Putamen (tissue), 1 donor: Measurements from ENCODE around the gene AIG1.
"Not testable (repeated sequence)": the region's sequence is repeated elsewhere in the genome, so short reads cannot be mapped to it uniquely, and the experiment has no call there.

ENCODE experiments used
- DNase-seq: peaks from one replicate; pipeline ENCODE4 v3.0.0-alpha.2; 2016; ENCODE audit warnings: low spot score

Gene AIG1

DNA sequence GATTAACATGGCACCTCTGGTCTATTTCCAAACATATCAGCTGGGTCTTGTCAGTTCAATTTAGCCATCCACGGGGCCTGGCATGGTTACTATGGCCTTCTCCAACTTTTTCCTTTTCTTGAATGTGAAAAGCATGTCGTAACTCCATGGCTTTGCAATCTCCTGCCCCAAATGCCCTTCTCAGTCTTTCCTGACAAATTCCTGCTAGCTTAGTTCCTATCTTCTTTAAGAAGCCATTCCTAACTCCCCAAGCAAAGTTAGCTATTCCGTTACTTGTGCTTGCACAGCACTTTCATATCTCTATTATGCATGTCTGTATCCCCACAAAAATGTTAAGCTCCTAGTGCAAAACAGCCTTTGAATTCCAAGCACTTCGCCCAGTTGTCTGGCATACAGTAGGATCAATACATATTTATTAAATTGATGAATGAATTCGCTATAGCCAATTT is 105.6 kb downstream of the AIG1 start:
- DNase-seq = no peak

DNA sequence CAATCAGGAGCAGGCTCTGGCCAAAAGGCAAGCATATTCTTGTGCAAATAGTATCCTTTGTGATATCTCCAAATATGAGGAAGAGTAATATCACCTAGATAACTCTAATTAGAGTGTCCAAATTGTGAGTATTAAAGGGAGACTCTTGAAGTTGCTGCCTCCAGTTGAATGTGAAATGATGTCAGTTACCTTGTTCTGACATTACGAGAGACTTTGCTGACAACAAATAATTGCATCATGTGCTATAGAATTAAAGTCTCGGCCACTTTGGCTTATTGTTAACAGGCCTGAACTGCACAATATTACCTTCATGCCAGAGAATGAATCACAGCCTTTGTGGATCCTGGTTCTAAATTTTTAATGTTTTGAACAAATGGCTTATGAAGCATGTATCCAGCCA is 106.5 kb downstream of the AIG1 start:
- DNase-seq = no peak

DNA sequence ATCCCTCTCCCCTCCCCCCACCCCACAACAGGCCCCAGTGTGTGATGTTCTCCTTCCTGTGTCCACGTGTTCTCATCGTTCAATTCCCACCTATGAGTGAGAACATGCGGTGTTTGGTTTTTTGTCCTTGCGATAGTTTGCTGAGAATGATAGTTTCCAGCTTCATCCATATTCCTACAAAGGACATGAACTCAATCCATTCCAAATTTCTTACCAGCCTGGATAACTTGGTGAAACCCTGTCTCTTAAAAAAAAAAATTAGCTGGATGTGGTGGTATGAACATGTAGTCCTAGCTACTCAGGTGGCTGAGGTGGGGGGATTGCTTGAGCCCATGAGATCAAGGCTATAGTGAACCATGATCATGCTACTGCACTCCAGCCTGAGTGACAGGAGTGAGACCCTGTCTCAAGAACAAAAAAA is 107.7 kb downstream of the AIG1 start:
- not testable (repeated sequence) for DNase-seq

DNA sequence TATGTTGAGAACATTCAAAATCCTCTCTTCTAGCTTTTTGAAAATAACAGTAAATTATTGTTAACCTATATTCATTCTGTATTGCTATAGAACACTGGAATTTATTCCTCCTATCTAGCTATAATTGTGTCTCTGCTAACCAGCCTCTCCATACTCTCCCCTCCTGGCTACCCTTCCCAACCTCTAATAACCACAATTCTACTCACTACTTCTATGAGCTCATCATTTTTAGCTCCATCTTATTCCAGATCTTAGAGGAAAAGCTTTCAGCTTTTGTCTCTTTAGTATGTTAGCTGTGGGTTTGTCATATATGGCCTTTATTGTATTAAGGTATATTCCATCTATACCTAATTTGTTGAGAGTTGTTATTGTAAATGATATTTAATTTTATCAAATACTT is 108.8 kb downstream of the AIG1 start:
- DNase-seq = no peak

DNA sequence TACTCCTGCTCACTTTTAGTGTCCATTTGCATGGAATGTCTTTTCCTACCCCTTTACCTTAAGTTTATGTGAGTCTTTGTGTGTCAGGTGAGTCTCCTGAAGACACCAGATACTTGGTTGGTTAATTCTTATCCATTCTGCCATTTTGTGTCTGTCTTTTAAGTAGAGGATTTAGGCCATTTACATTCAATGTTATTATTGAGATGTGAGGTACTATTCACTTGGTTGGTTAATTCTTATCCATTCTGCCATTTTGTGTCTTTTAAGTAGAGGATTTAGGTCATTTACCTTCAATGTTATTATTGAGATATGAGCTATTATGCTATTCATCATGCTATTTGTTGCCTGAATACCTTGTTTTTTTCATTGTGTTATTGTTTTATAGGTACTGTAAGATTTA is 113.8 kb downstream of the AIG1 start:
- no peak for DNase-seq

DNA sequence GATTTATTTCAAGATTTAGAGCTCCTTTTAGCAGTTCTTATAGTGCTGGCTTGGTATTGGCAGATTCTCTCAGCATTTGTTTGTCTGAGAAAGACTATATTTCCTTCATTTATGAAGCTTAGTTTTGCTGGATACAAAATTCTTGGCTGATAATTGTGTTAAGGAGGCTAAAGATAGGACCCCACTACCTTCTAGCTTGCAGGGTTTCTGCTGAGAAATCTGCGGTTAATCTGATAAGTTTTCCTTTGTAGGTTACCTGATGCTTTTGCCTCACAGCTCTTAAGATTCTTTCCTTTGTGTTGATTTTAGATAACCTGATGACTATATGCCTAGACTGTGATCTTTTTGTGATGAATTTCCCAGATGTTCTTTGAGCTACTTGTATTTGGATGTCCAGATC is 114.3 kb downstream of the AIG1 start:
- DNase-seq = no peak

DNA sequence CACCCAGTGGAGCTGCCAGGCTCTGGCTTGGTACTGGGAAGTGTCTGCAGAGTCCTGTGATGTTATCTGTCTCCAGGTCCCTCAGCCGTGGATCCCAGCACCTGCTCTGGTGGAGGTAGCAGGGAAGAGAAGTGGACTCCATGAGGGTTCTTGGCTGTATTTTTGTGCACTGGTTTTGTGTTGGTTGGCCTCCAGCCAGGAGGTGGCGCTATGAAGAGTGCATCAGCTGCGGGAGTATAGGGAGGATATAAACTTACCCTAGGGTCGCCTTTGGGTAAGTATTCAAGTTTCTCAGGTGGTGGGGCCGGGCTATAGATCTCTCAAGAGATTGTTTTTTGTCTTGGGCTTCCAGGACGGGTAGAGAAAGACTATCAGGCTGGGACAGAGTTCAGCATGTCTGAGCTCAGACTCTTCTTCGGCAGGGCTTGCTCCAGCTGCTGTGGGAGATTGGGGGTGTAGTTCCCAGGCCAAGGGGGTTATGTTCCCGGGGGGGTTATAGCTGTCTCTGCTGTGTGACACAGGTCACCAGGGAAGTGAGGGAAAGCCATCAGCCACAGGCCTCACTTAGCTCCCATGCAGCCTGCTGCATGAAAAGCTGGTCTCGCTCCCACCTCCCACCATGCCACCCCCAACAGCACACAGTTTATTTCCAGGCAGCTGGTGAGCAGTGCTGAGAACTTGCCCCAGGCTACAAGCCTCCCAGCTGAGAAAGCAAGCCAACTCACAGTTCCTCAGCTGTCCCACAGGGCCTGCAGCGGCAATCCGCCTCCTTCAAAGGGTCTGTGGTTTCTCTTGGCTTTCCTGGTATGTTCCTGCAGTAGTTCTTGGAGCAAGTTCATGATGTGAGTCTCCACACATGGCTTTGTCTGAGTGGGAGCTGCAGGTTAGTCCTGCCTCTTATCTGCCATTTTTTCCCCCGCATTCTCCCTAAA is 115.7 kb downstream of the AIG1 start:
- no peak for DNase-seq

DNA sequence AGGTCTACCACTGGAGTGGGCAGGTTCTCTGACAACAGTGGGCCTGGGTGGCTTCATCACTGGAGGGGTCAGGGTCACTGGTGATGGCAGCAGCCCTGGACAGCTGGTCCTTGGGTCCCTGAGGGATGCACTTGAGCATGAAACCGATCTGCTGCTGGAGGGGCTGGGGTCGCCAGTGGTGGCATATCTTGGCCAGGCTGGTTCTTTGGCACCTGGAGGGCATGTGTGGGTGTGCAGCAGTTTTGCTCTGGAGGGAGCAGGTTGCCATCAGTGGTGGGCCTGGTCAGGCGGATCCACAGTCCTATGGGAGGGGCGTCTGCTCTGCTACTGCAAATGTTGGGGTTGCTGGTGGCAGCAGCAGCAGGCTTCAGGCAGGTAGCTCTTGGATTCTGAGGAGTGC is 117.0 kb downstream of the AIG1 start:
- no peak for DNase-seq

DNA sequence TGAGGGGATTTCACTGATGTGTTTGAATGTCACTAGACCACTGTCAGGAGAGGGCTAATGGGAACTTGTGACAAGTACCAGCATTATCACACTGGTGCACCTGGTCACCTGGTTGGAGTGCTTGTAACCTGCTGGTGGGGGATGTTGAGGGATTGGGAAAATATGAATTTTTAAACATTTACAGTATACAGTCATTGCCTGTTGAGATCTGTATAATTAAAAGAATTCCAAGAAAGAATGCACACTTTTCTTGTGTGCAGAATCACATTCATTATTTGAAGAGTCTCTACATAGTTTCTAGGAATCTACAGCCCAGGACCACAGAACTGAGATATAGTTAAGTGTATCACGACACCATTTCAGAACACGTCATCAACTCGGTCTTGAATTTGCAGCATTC is 118.4 kb downstream of the AIG1 start:
- no peak for DNase-seq

DNA sequence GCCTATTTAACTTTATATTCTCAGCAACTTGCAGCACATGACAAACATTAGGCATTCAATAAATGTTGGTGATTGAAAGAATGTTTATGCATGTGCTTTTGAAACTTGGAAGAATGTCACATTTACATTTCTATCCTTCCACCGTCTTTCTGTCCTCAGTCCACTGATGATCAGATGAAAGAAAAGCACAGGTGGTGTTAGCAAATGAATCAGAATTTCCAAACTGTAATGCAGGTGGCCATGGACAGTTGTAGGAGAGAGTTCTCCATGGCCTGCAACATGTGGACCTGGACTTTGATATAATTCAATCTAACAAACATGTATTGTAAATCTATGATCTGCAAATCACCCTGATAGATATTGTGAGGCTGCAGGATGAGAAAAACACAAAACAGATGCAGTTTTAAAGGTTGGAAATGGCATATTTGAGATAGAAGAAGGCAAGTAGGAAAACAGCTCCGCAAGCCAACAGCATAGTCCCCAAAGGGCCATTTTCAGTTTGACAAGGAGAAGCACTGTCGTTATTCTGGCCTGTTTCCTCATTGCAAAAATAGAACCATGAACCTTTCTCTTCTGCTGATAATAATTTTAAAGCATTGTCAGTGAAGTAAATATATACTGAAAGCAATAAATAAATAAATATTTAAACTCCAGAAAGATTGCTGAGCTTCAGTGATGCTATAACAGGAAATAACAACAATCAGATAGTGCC is 119.4 kb downstream of the AIG1 start:
- DNase-seq = no peak

DNA sequence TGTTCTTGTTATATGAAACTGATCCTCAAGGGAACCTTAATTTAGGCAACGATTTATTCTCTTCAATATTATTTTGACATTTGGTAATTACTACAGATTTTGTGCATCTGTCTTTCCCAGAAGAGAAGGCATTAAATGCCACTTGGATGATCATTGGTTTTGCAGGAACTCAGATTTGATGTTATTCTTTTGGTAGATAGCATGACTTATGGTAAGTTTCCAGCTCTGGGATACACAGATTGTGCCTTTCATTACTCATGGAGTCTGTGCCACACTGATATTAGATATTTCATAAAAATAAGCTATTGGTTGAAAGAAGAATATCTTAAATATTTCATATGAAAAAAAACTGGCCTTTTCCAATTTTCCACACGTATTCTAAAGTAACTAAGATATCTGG is 120.1 kb downstream of the AIG1 start:
- no peak for DNase-seq

DNA sequence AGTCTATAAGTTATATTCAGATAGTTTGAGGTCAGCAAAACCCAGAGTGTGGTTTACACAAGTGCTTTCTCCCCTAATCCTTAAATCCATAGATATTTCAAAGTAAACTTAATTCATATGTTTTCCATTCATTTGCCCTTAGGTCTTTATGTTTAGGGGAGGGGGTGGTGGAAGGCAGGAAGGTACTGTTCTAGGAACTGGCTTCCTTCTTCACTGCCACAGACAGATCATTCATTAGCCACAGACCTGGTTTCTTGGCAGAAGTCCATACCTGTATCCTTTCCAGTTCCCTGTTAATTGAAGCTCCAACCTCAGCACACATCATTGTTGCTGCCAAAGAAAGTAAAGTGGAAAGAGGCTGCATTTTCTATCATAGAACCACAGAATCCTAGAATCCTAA is 123.0 kb downstream of the AIG1 start:
- no peak for DNase-seq

DNA sequence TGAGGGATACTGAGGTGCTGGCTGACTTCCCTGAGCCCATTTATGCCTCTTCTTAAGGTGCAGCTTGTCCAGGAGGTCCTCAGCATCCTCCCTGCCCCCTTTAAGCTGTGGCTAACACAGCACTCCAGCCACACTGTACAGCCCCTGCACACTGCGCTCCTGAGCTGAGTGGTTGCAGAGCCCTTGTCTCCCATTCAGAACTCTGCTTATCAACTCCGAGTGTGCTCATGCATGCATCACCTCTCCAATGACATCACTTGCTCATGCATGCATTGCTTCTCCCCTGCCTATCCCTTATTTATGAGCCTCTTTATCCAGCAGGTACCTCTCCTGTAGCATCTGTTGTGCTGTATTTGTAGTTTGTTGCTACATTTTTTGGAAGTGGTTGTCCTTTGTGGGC is 124.6 kb downstream of the AIG1 start:
- no peak for DNase-seq

DNA sequence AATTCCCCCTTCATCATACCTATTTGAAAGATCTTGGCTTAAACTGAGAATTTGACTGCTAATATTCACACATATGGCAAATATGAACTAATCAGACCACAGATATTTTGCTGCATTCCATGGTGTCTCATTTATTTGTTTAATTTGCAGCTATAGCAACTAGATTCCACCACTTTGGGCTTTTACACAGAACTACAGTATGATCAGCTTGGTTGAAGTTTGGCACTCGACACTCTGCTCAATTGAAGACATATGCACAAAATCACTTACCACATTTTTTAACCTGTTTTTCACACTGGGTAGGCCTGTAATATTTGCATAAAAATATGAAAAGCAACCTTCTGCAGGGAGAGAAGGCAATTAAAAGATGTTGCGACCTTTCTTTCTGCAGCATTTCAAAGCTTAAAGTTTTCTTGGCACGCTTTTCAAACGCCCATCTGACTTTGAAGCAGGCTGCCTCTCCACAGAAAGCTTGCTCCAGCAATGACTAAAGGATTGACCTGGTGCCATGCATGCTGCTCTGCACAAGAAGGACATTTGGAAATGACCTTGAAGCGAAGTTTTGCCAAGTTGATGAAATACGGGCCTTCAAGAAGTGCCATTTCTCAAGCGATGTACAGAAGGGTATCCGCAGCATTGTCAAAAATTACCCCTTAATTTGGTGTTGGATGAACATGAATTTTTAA is 126.7 kb downstream of the AIG1 start:
- no peak for DNase-seq

DNA sequence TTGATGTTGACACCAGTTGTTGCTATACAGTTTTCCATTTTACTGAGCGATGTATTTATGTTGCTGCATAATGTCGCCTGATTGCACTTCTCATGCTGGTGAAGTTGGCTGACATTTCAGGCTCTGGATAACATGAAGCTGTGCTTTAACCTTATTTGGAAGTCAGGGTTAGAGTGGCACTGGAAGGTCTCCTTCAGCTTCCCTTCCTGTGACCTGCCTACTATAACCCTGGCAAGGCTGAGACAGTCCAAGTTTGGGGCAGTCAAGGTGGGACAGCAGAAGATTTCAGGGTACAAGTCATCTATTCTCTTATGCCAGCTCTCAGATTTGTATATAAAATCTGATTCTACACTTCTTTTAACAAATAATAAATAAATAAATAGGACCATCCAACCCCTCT is 127.6 kb downstream of the AIG1 start:
- no peak for DNase-seq

DNA sequence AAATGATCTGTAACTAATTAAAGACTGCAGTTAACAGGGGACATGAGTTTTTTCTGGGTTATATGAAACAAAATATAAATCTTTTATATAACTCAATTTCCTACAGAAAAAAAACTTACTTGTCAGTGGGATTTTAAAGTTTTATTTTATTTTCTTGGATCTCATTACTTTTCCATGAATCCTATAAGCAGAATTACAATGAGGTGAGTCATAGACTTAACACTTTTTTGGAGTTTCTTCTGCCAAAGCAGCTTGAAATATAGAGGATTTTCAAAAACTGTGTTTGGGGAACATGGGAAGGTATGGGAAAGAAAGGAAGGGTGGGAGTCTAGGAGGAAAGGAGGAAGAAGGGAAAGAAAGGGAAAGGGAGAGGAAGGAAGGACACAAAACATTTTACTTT is 130.7 kb downstream of the AIG1 start:
- DNase-seq = no peak

DNA sequence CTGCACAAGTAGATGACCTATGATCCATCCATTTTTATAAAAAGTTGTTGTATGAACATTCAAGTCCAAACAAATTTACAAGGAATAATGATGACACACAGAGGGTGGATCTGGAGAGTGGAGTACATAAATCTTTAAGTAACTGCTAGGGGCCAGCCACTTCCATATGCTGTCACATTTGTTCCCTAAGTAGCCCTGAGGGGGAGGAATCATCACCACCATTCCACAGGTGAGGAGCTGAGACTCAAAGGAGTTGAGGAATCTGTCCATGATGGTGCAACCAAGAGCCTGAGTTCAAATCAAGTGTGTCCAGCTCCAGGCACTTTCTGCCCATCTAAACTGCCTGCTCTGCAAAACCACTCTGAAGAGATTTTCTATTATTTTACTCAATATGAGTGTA is 132.1 kb downstream of the AIG1 start:
- no peak for DNase-seq

DNA sequence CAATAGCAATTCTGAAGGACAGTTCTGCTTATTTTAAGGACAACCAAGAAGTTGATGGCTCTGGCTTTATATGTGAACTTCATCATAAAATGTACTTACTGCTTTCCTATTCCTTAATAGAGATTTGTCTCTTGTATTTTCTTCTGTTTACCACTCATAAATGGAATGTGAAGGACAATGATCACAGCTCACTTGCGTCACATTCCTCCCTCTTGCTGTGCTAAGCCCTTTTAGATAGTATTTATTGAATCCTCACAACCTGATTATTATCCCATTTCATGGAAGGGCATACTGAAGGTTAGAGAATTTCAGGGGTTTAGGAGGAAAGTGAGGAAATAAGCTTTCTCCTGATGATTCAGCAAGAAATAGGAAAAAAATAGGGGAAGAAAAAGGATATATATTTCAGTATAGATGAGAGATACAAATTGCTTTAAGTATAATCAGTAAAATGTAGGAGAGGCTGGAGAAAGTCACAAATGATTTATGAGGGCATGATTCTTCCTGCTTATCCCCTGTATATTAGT is 132.9 kb downstream of the AIG1 start:
- DNase-seq = no peak

DNA sequence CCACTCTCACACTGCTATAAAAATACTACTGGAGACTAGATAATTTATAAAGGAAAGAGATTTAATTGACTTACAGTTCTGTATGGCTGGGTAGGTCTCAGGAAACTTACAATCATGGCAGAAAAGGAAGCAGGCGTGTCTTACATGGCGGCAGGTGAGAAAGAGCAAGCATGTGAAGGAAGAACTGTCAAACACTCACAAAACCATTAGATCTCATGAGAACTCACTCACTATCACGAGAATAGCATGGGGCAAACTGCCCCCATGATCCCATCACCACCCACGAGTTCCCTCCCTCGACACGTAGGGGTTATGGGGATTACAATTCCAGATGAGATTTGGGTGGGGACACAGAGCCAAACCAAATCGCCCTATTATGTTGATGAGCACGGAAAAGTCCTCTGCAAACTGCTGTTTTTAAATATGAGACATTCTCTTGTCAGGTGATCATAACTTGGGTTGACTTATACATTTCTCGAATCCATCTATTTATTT is 133.5 kb downstream of the AIG1 start:
- no peak for DNase-seq

DNA sequence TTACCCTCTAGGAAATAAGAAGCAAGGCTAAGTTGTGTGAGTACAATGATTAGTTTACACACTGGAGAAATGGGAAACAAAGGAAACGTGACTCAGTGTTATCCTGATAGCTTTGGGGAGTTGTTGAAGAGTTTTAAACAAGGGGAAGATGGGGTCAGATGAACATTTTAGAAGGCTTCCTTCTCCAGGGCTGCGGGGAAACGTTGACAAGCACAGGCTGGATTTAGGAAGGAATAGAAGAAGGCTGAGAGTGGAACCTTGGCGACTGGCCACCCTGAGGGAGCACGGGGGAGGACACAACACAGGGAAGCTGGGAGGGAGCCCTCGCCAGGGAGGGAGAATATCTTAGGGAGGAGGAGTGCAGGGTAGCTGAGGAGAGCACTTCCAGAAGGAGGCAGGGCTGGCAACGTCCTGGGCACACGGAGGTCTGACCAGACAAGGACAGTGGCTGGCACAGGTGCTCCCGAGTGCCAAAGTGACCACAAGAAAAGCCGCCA is 134.7 kb downstream of the AIG1 start:
- DNase-seq = no peak

DNA sequence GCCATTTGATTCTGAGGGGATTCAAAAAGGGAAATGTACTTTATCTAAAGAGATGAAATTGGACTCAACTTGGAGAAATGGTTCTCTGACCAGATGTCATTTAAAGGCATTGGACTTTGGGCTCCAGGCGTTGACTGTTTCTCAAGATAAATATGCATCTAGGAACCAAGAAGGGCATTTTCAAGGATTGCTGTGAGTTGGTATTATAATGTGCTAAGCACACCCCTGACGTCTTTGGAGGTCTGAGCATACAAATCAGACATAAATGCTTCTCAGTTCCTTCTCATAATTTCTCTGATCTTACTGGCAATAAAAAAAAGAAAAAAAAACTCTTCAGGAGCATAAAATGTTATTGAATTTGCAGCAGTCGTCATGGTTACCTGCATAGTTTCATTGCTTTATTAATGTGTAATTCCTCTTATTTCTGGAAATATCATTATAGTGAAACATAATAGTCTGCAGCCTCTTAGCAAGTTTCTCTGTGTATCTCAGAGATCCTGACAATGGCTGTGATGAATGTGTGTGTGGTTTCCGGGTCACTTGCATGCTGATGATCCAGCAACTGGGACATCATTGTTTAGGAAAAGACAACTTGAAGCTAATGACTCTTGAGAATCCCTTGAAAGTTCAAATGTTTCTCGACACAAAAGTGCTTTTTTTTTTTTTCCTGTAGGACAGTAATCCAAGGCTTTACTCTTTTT is 136.0 kb downstream of the AIG1 start:
- no peak for DNase-seq

DNA sequence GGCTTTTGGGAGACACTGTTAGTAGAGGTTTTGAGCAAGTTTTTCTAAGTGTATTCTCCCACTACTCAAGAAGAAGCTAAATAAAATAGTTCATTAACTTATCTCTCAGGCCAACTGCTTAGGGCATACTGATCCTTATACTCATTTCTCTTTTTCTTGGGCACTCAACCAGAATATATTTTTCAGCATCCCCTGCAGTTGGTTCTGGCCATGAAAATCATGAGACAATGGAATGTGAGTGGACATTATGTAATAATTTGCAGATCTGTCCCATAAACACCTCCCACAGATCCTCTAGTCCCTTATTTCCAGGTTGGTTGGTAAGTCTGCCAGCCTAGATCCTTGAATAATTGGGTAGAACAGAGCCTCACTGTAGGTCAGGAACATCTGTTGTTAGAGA is 136.7 kb downstream of the AIG1 start:
- DNase-seq = no peak
